Measurements from ENCODE around the gene CFAP61.

Gene CFAP61

DNA sequence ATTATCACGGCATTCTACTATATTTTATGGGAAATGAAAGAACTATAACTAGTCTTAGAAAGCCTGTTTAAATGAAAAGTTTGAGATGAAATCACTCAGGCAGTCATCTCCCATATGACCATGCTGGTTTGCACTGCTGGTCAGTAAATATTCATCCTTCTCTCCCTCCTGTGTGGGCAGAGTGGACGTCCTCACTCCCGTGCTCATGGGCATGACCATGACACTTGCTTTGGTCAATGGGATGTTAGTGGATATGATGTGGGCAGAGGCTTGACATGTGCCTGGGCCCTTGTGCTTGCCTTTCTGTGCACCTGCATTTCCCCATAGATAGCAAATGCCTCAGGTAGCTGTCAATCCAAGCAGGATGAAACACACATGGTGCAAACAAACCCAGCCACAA is 222.5 kb downstream of the CFAP61 start:
- Histone ChIP-seq H3K9me3 (ENCODE audit: control insufficient read depth in 2 of 2, low read length in 2 of 2) (no peaks in the 10 kb centered on the region), H3K4me3 (ENCODE audit: low read length in 2 of 2) (no peak overlapping the region), H3K9ac (ENCODE audit: low read depth in 1 of 2, low read length in 2 of 2) (no peak overlapping the region), H3K27ac (ENCODE audit: low read depth in 2 of 2, low read length in 2 of 2) (no peak overlapping the region), H3K27me3 (ENCODE audit: control insufficient read depth in 2 of 2, insufficient read depth in 2 of 2, low read length in 2 of 2) (peaks cover 2 to 3% of the 10 kb centered on the region in 2 donors), H3K4me1 (ENCODE audit: control insufficient read depth in 2 of 2, insufficient read depth in 2 of 2, low read length in 2 of 2) (no peaks in the 10 kb centered on the region), H3K36me3 (ENCODE audit: control insufficient read depth in 2 of 2, insufficient read depth in 2 of 2, low read length in 2 of 2) (no peaks in the 10 kb centered on the region)

GRCh38 chr20:20275636-20276035 is 223.3 kb downstream of the CFAP61 start:
- Histone ChIP-seq H3K36me3 (ENCODE audit: control insufficient read depth in 2 of 2, insufficient read depth in 2 of 2, low read length in 2 of 2) (no peaks in the 10 kb centered on the region), H3K4me1 (ENCODE audit: control insufficient read depth in 2 of 2, insufficient read depth in 2 of 2, low read length in 2 of 2) (no peaks in the 10 kb centered on the region), H3K9me3 (ENCODE audit: control insufficient read depth in 2 of 2, low read length in 2 of 2) (no peaks in the 10 kb centered on the region), H3K27me3 (ENCODE audit: control insufficient read depth in 2 of 2, insufficient read depth in 2 of 2, low read length in 2 of 2) (peaks cover 2 to 3% of the 10 kb centered on the region in 2 donors), H3K27ac (ENCODE audit: low read depth in 2 of 2, low read length in 2 of 2) (no peak overlapping the region), H3K4me3 (ENCODE audit: low read length in 2 of 2) (no peak overlapping the region), H3K9ac (ENCODE audit: low read depth in 1 of 2, low read length in 2 of 2) (no peak overlapping the region)

DNA sequence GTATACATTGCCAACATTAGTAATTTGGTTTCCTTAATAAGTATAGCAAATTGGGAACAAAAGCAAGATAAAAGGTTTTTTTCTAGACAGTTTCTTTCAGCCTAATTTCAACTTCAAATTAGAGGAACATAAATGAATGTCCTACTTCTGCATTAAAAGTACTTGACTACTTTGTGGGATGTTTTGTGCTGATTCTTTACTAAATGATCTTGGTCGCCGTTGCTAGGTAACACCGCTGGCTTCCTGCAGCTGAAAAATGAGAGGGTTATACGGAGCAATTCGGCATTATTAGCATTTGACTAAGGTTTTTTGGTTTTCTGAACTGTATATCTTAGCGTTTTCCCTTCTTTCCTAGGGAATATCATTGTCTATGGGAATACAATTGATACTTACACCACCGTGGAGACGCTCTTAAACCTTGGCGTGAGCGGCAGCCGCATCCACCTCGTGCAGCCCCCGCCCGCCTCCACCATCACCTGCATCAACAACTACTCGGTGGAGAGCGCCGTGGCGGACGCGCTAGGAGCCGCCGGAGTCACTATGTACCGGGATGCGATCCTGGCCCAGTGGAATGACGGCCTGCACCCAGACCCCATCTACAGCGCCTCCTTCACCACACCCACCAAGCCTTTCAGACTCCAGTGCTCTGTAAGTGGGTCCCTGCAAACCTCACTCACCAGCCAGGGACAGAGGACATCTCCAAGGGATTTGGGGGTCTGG is 224.6 kb downstream of the CFAP61 start:
- Histone ChIP-seq H3K36me3 (ENCODE audit: control insufficient read depth in 2 of 2, insufficient read depth in 2 of 2, low read length in 2 of 2) (no peaks in the 10 kb centered on the region), H3K27me3 (ENCODE audit: control insufficient read depth in 2 of 2, insufficient read depth in 2 of 2, low read length in 2 of 2) (peaks cover 2 to 3% of the 10 kb centered on the region in 2 donors), H3K4me1 (ENCODE audit: control insufficient read depth in 2 of 2, insufficient read depth in 2 of 2, low read length in 2 of 2) (no peaks in the 10 kb centered on the region), H3K27ac (ENCODE audit: low read depth in 2 of 2, low read length in 2 of 2) (no peak overlapping the region), H3K9me3 (ENCODE audit: control insufficient read depth in 2 of 2, low read length in 2 of 2) (no peaks in the 10 kb centered on the region), H3K9ac (ENCODE audit: low read depth in 1 of 2, low read length in 2 of 2) (no peak overlapping the region), H3K4me3 (ENCODE audit: low read length in 2 of 2) (no peak overlapping the region)

DNA sequence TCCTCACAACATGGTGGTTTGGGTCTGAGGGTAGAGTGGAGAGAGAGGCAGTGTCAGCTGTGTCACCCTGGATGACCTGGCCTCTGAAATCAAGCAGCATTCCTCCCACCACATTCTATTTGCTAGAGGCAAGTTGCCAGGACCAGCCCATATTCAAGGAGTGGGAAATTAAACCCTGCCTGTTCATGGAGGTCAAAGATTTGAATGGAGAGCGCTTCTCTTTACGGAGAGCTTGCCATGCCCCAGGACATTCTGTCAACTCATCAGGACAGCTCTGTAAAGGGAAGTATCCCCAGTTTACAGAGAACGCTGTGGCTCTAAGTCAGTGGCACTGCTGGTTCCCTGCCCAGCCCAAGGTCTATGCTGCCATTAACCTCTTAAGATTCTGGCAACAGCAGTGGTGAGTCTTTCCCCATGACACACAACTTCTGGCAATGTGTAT is 225.6 kb downstream of the CFAP61 start:
- H3K27ac ChIP-seq (ENCODE audit: low read depth in 2 of 2, low read length in 2 of 2), result no peak overlapping the region
- no peak overlapping the region for H3K9ac ChIP-seq (ENCODE audit: low read depth in 1 of 2, low read length in 2 of 2)
- H3K9me3 ChIP-seq (ENCODE audit: control insufficient read depth in 2 of 2, low read length in 2 of 2), result no peaks in the 10 kb centered on the region
- H3K36me3 ChIP-seq (ENCODE audit: control insufficient read depth in 2 of 2, insufficient read depth in 2 of 2, low read length in 2 of 2), result no peaks in the 10 kb centered on the region
- peaks cover 2 to 3% of the 10 kb centered on the region in 2 donors for H3K27me3 ChIP-seq (ENCODE audit: control insufficient read depth in 2 of 2, insufficient read depth in 2 of 2, low read length in 2 of 2)
- H3K4me3 ChIP-seq (ENCODE audit: low read length in 2 of 2), result no peak overlapping the region
- no peaks in the 10 kb centered on the region for H3K4me1 ChIP-seq (ENCODE audit: control insufficient read depth in 2 of 2, insufficient read depth in 2 of 2, low read length in 2 of 2)

GRCh38 chr20:20286061-20286460 is 233.7 kb downstream of the CFAP61 start:
- Histone ChIP-seq H3K4me1 (ENCODE audit: control insufficient read depth in 2 of 2, insufficient read depth in 2 of 2, low read length in 2 of 2) (no peaks in the 10 kb centered on the region), H3K9me3 (ENCODE audit: control insufficient read depth in 2 of 2, low read length in 2 of 2) (no peaks in the 10 kb centered on the region), H3K27ac (ENCODE audit: low read depth in 2 of 2, low read length in 2 of 2) (no peak overlapping the region), H3K9ac (ENCODE audit: low read depth in 1 of 2, low read length in 2 of 2) (no peak overlapping the region), H3K4me3 (ENCODE audit: low read length in 2 of 2) (no peak overlapping the region), H3K36me3 (ENCODE audit: control insufficient read depth in 2 of 2, insufficient read depth in 2 of 2, low read length in 2 of 2) (no peaks in the 10 kb centered on the region), H3K27me3 (ENCODE audit: control insufficient read depth in 2 of 2, insufficient read depth in 2 of 2, low read length in 2 of 2) (no peaks in the 10 kb centered on the region)

DNA sequence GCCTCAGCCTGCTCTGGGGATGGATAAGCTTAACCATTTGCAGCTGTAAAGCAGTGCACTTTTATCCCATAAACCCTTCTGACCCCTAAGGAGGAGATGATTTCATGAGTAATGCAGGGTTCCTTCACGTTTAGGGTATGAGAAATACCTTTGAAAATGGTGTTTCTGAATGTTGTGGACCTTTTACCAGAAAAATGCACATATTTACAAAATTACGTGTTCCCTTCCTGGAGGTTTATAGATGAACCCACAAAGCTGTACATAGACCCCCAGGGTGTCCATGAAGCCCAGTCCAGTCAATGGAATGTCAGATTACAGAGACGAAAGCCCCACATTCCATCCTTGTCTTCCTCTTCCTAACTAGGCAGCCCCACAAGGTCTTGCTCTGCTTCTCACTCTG is 237.0 kb downstream of the CFAP61 start:
- Histone ChIP-seq H3K36me3 (ENCODE audit: control insufficient read depth in 2 of 2, insufficient read depth in 2 of 2, low read length in 2 of 2) (no peaks in the 10 kb centered on the region), H3K9me3 (ENCODE audit: control insufficient read depth in 2 of 2, low read length in 2 of 2) (no peaks in the 10 kb centered on the region), H3K27ac (ENCODE audit: low read depth in 2 of 2, low read length in 2 of 2) (no peak overlapping the region), H3K27me3 (ENCODE audit: control insufficient read depth in 2 of 2, insufficient read depth in 2 of 2, low read length in 2 of 2) (no peaks in the 10 kb centered on the region), H3K4me3 (ENCODE audit: low read length in 2 of 2) (no peak overlapping the region), H3K9ac (ENCODE audit: low read depth in 1 of 2, low read length in 2 of 2) (no peak overlapping the region), H3K4me1 (ENCODE audit: control insufficient read depth in 2 of 2, insufficient read depth in 2 of 2, low read length in 2 of 2) (no peaks in the 10 kb centered on the region)

GRCh38 chr20:20292472-20292871 is 240.1 kb downstream of the CFAP61 start:
- Histone ChIP-seq H3K36me3 (ENCODE audit: control insufficient read depth in 2 of 2, insufficient read depth in 2 of 2, low read length in 2 of 2) (no peaks in the 10 kb centered on the region), H3K9ac (ENCODE audit: low read depth in 1 of 2, low read length in 2 of 2) (no peak overlapping the region), H3K27ac (ENCODE audit: low read depth in 2 of 2, low read length in 2 of 2) (no peak overlapping the region), H3K9me3 (ENCODE audit: control insufficient read depth in 2 of 2, low read length in 2 of 2) (no peaks in the 10 kb centered on the region), H3K27me3 (ENCODE audit: control insufficient read depth in 2 of 2, insufficient read depth in 2 of 2, low read length in 2 of 2) (no peaks in the 10 kb centered on the region), H3K4me1 (ENCODE audit: control insufficient read depth in 2 of 2, insufficient read depth in 2 of 2, low read length in 2 of 2) (no peaks in the 10 kb centered on the region), H3K4me3 (ENCODE audit: low read length in 2 of 2) (no peak overlapping the region)

GRCh38 chr20:20293141-20293540 is 240.8 kb downstream of the CFAP61 start:
- Histone ChIP-seq H3K27me3 (ENCODE audit: control insufficient read depth in 2 of 2, insufficient read depth in 2 of 2, low read length in 2 of 2) (no peaks in the 10 kb centered on the region), H3K9ac (ENCODE audit: low read depth in 1 of 2, low read length in 2 of 2) (no peak overlapping the region), H3K36me3 (ENCODE audit: control insufficient read depth in 2 of 2, insufficient read depth in 2 of 2, low read length in 2 of 2) (no peaks in the 10 kb centered on the region), H3K27ac (ENCODE audit: low read depth in 2 of 2, low read length in 2 of 2) (no peak overlapping the region), H3K4me3 (ENCODE audit: low read length in 2 of 2) (no peak overlapping the region), H3K4me1 (ENCODE audit: control insufficient read depth in 2 of 2, insufficient read depth in 2 of 2, low read length in 2 of 2) (no peaks in the 10 kb centered on the region), H3K9me3 (ENCODE audit: control insufficient read depth in 2 of 2, low read length in 2 of 2) (no peaks in the 10 kb centered on the region)

GRCh38 chr20:20293691-20294385 is 241.5 kb downstream of the CFAP61 start:
- no peaks in the 10 kb centered on the region for H3K36me3 ChIP-seq (ENCODE audit: control insufficient read depth in 2 of 2, insufficient read depth in 2 of 2, low read length in 2 of 2)
- no peaks in the 10 kb centered on the region for H3K9me3 ChIP-seq (ENCODE audit: control insufficient read depth in 2 of 2, low read length in 2 of 2)
- no peaks in the 10 kb centered on the region for H3K27me3 ChIP-seq (ENCODE audit: control insufficient read depth in 2 of 2, insufficient read depth in 2 of 2, low read length in 2 of 2)
- no peaks in the 10 kb centered on the region for H3K4me1 ChIP-seq (ENCODE audit: control insufficient read depth in 2 of 2, insufficient read depth in 2 of 2, low read length in 2 of 2)
- H3K4me3 ChIP-seq (ENCODE audit: low read length in 2 of 2), result no peak overlapping the region
- H3K9ac ChIP-seq (ENCODE audit: low read depth in 1 of 2, low read length in 2 of 2), result no peak overlapping the region
- no peak overlapping the region for H3K27ac ChIP-seq (ENCODE audit: low read depth in 2 of 2, low read length in 2 of 2)

DNA sequence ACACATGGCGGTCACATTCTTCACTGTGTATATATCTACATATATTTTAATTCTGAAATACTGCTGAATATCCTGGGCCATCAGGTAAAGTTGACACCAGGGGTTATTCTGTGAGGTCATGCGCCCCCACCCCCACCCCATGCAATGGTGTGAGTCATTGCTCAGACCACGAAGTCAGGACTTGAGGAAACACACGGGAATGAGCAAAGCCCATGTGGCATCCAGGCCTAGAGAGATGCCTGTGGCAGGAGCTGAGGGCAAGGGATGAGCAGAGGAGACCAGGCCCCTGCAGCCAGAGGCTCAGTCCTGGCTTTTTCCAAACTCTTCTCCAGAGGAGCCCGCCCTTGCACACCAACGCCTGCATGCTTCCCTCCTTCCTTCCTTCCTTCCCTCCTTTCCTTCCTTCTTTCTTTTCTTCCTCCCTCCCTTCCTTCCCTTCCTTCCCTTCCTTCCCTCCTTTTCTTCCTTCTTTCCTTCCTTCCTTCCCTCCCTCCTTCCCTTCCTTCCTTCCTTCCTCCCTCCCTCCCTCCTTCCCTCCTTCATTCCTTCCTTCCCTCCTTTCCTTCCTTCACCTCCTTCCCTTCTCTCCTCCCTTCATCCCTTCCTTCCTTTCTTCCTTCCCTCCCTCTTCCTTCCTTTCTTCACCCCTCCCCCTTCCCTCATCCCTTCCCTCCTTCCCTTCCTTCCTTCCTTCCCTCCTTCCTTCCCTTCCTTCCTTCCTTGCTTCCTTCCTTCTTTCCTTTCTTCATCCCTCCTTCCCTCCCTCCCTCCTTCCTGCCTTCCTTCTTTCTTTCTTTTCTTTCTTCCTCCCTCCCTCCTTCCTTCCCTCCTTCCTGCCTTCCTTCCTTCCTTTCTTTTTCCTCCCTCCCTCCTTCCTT is 243.5 kb downstream of the CFAP61 start:
- Histone ChIP-seq H3K9ac (ENCODE audit: low read depth in 1 of 2, low read length in 2 of 2) (no peak overlapping the region), H3K36me3 (ENCODE audit: control insufficient read depth in 2 of 2, insufficient read depth in 2 of 2, low read length in 2 of 2) (no peaks in the 10 kb centered on the region), H3K27me3 (ENCODE audit: control insufficient read depth in 2 of 2, insufficient read depth in 2 of 2, low read length in 2 of 2) (no peaks in the 10 kb centered on the region), H3K4me3 (ENCODE audit: low read length in 2 of 2) (no peak overlapping the region), H3K4me1 (ENCODE audit: control insufficient read depth in 2 of 2, insufficient read depth in 2 of 2, low read length in 2 of 2) (no peaks in the 10 kb centered on the region), H3K9me3 (ENCODE audit: control insufficient read depth in 2 of 2, low read length in 2 of 2) (no peaks in the 10 kb centered on the region), H3K27ac (ENCODE audit: low read depth in 2 of 2, low read length in 2 of 2) (no peak overlapping the region)

Measured in mucosa of rectum (tissue), 2 donors.